SU-DHL-6 (cell line): ENCODE measurements around the gene NME4.

Experiments used
- H2AFZ ChIP-seq: fragments of 200-600 bp; sonication (generic); 2 replicates; pipeline ENCODE4 v1.6.1; 2014; ENCODE audit warnings: low read depth, mild to moderate bottlenecking, moderate library complexity, mixed read lengths, antibody characterized with exemption, low read length; ENCODE audit not compliant: severe bottlenecking
- H3F3A ChIP-seq: fragments of 200-600 bp; shearing (Covaris generic); 2 replicates; pipeline ENCODE4 v1.6.0; 2016; ENCODE audit warnings: antibody characterized with exemption, mild to moderate bottlenecking; ENCODE audit not compliant: insufficient read depth
- H3K27ac ChIP-seq: fragments of 200-600 bp; sonication (generic); 2 replicates; pipeline ENCODE4 v1.5.1; 2016; ENCODE audit warnings: low read depth, mild to moderate bottlenecking, low read length, moderate library complexity, mixed read lengths
- H3K27me3 ChIP-seq: fragments of 200-600 bp; sonication (generic), shearing (Covaris generic); 2 replicates; pipeline ENCODE4 v1.6.0; 2014; ENCODE audit warnings: mild to moderate bottlenecking, low read length
- H3K36me3 ChIP-seq: fragments of 200-600 bp; sonication (generic); 2 replicates; pipeline ENCODE4 v1.6.1; 2014; ENCODE audit warnings: mild to moderate bottlenecking, low read length, mixed read lengths
- H3K4me2 ChIP-seq: fragments of 300-600, 200-600 bp; shearing (Covaris generic), sonication (generic); 2 replicates; pipeline ENCODE4 v1.6.0; 2014; ENCODE audit warnings: low read length, low read depth, mild to moderate bottlenecking; ENCODE audit not compliant: poor library complexity, severe bottlenecking
- H3K4me3 ChIP-seq: fragments of 200-600 bp; sonication (generic); 2 replicates; pipeline ENCODE4 v1.5.1; 2014; ENCODE audit warnings: antibody characterized with exemption, low read length, mild to moderate bottlenecking, mixed read lengths; ENCODE audit not compliant: insufficient read depth, poor library complexity, severe bottlenecking
- H3K79me2 ChIP-seq: fragments of 200-600 bp; sonication (generic); 2 replicates; pipeline ENCODE4 v1.6.1; 2014; ENCODE audit warnings: mild to moderate bottlenecking, low read length, moderate library complexity; ENCODE audit not compliant: insufficient read depth
- H3K9ac ChIP-seq: fragments of 200-600 bp; sonication (generic); 2 replicates; pipeline ENCODE4 v1.7.0; 2014; ENCODE audit warnings: mild to moderate bottlenecking, low read length
- H3K9me2 ChIP-seq: fragments of 200-600 bp; sonication (generic); replicated peaks from 2 replicates; pipeline ENCODE4 v1.6.1; 2014; ENCODE audit warnings: low read length; ENCODE audit not compliant: insufficient read depth
- H3K9me3 ChIP-seq: fragments of 200-600 bp; sonication (generic); 2 replicates; pipeline ENCODE4 v1.6.1; 2014; ENCODE audit warnings: low read length, mixed read lengths; ENCODE audit not compliant: insufficient read depth
- H4K20me1 ChIP-seq: fragments of 200-600 bp; sonication (generic); 2 replicates; pipeline ENCODE4 v1.6.1; 2014; ENCODE audit warnings: low read depth, mild to moderate bottlenecking, antibody characterized with exemption, low read length, moderate library complexity, mixed read lengths
- CTCF ChIP-seq: fragments of 200-600 bp; sonication (generic); IDR thresholded peaks from one replicate; pipeline ENCODE4 v1.5.1; 2017; ENCODE audit warnings: antibody characterized with exemption, mild to moderate bottlenecking, low read length, moderate library complexity; ENCODE audit not compliant: insufficient read depth, poor library complexity, severe bottlenecking
- EZH2phosphoT487 ChIP-seq: fragments of 200-600 bp; sonication (generic), shearing (Covaris generic); conservative IDR thresholded peaks from 2 replicates; pipeline ENCODE4 v1.6.1; 2018; ENCODE audit warnings: mild to moderate bottlenecking, antibody characterized with exemption, low read length, moderate library complexity, mixed read lengths

Gene NME4

GRCh38 chr16:356741-357140 lies 40.3 kb upstream of the NME4 start:
- Histone ChIP-seq H3K9me3 (no peaks in the 10 kb centered on the region), H3K4me2 (no peak overlapping the region), H4K20me1 (no peaks in the 10 kb centered on the region), H3K4me3 (no peak overlapping the region), H3K27me3 (no peaks in the 10 kb centered on the region), H2AFZ (no peak overlapping the region), H3K27ac (no peak overlapping the region), H3K9me2 (no peaks in the 10 kb centered on the region), H3K36me3 (no peaks in the 10 kb centered on the region), H3K9ac (no peak overlapping the region), H3K79me2 (no peaks in the 10 kb centered on the region), H3F3A (no peaks in the 10 kb centered on the region)
- no peak for TF ChIP-seq EZH2phosphoT487
- no peak for TF ChIP-seq CTCF

- H3K4me3 ChIP-seq: no peak overlapping the region
- H3F3A ChIP-seq: no peaks in the 10 kb centered on the region
These were observed 37.8 kb upstream of the NME4 start for GRCh38 chr16:359067-359763.

GRCh38 chr16:359871-360697 lies 36.9 kb upstream of the NME4 start:
- Histone ChIP-seq H3K36me3 (no peaks in the 10 kb centered on the region), H3K27me3 (no peaks in the 10 kb centered on the region), H3K9ac (no peak overlapping the region), H3K9me3 (no peaks in the 10 kb centered on the region), H3F3A (no peaks in the 10 kb centered on the region), H2AFZ (no peak overlapping the region), H3K4me3 (no peak overlapping the region), H3K9me2 (no peaks in the 10 kb centered on the region), H4K20me1 (no peaks in the 10 kb centered on the region), H3K27ac (no peak overlapping the region), H3K79me2 (no peaks in the 10 kb centered on the region), H3K4me2 (no peak overlapping the region)
- TF ChIP-seq EZH2phosphoT487 (no peak), CTCF (no peak)

More at GRCh38 chr16:359067-359763, 37.8 kb upstream of the NME4 start:
- Histone ChIP-seq H3K9me3 (no peaks in the 10 kb centered on the region), H3K79me2 (no peaks in the 10 kb centered on the region), H3K9ac (no peak overlapping the region), H3K27me3 (no peaks in the 10 kb centered on the region), H4K20me1 (no peaks in the 10 kb centered on the region), H3K27ac (no peak overlapping the region), H3K4me2 (no peak overlapping the region), H3K36me3 (no peaks in the 10 kb centered on the region), H2AFZ (no peak overlapping the region), H3K9me2 (no peaks in the 10 kb centered on the region)
- no peak for TF ChIP-seq EZH2phosphoT487
- no peak for TF ChIP-seq CTCF
